SKM-1 (cell line): ENCODE results near the gene ELFN2.

Experiments
- DNase-seq: peaks from one replicate; lab custom pipeline; 2025; ENCODE audit not compliant: unreplicated experiment; lab: John Stamatoyannopoulos, UW

Gene ELFN2

DNA sequence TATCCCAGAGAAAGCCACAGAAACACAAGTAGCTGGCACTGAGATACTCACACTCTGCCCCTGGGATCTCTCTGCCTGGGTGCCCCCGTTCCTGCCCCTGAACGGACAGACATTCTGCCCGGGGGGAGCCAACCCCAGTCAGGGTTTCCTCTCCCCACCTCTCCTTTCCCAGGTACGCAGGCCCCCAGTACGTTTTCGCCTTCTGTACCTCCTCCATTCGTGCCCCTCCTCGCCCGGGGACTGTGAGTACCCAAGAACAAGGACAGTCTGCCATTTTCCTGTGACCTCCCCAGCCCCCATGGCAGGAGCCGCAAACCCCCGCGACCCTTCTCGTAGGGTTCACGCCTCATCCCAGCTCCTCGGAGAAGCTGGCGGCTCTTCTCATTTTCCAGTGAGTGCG, 29.1 kb upstream of the ELFN2 start:
- no peak for DNase-seq

- DNase-seq, result no peak
Observed at GRCh38 chr22:37455896-37456295, 28.6 kb upstream of the ELFN2 start.

GRCh38 chr22:37454857-37455686, 27.8 kb upstream of the ELFN2 start:
- no peak for DNase-seq

DNA sequence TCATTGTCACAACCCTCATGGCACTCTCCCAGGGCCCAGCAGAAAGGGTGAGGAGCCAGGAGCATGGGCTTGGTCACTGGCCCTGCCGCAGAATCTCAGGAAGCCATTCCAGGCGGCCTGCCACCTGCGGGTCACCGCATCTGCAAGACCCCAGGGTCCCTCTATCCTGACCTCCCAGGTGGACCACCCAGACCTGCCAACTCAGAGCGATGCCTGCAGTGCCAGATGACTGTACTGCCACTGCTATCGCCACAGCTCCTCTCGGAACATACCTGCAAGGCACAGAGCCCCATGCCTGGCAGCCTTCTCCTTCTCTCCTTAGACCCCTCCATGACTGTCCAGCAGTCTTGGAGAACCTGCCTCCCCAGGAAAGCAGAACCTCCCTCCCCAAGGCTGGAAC, 26.4 kb upstream of the ELFN2 start:
- DNase-seq, result no peak

GRCh38 chr22:37451218-37451617, 23.9 kb upstream of the ELFN2 start:
- DNase-seq, result no peak

DNA sequence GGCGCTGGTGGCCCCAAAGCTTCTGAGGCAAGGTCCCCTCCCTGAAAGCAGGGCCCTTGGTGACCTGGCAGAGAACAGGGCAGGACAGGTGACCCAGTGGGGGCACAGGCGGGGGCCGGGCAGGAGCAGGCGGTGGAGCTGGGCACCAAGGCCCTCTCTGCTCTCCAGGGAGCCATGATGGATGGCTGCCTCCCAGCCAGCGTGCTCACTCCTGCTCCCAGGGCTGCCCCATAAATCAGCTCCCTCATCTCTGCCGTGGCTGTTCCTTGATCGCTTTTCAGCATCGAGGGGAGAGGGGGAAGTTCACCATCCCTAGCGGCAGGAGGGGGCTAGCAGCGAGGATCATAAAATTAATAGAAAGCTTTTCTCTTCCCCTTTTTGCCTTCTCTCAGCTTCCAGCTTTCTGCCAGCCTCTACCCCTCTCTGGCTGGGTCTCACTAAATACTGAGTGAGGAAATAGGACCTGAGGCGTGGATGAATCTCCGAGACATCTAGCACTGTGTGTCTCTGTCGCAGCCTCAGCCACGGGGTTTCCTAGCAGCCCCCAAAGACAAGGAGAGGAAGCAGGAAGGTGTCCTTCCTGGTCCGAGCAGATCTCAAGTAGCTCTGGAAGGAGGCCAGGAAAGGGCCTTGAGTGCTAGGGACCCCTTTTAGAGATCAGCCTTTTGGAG, 22.2 kb upstream of the ELFN2 start:
- no peak for DNase-seq

DNA sequence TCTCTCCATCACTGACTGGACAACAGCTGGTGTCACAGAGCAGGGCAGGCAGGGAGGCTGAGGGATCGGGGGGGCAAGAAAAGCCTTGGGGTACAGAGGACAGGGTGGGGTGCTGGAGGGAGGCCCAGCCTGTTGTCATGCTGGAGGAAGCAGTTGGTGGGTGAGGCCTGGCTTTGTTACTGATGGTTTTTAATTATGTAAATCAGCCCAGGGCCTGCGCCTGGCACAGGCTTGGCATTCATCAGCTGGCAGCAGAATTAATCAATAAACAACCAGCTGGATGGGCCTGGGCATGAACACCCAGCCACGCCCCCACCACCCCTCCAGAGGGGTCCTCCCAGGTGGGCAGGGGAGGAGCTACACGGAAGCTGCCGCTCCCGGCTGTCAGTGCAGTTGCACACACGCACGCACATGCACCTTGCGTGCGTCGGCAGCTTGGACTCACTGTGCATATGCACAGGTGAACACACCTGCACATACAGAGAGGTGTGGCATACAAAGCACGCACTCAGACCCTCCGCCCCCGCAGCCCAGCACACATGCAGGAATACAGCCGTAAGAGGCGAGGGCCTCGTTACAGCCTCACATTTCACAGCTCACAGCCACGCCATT, 21.3 kb upstream of the ELFN2 start:
- DNase-seq, result no peak

GRCh38 chr22:37445501-37445900, 18.2 kb upstream of the ELFN2 start:
- DNase-seq, result no peak

DNA sequence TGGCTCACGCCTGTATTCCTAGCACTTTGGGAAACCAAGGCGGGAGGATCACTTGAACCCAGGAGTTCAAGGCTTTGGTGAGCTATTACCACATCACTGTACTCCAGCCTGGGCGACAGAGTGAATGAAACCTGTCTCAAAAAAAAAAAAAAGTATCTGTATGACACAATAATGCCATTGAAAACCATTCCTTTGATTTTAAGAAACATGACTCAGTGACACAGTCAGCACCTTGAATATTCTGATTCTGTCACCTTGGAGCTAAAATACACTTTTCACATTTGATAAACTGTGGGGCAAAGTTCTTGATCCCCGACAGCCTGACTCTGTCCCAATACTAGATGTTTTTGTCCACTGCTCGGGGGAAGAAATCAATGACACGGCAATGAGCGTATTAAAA, 16.7 kb upstream of the ELFN2 start:
- DNase-seq, result no peak

DNA sequence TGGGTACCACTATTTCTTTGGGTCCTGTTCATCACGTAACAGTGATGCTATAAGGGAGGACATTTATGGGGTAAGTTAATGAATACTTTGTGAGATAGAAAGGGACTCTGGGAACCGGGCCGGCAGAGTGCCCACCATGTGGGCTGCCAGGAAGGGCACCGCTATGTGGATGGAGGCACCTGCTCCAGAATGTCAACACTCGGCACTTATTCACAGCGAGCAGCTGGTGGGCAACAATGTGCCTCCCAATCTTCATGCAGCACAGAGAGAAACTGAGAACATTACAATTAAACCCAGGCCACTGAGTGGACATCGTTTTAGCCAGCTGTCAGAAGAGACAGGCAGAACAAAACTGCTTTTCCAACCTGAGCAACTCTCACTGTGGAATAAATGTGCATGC, 15.8 kb upstream of the ELFN2 start:
- no peak for DNase-seq

DNA sequence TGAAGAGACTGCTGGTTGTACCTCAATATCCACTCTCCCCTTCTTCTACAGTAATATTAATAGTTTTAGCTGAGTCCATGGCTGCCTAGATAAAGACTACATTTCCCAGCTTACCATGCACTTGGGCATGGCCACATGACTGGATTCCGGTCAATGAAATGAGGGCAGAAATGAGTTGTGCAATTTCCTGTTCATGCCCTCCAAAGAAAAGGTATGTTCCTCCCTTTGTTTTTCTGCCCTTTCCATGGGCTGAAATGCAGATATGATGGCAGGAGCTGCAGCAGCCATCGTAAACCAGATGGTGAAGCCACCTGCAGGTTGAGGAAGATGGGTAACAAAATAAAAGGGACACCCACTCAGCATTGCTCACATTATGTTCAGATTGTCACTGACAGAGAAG, 15.3 kb upstream of the ELFN2 start:
- DNase-seq, result no peak

DNA sequence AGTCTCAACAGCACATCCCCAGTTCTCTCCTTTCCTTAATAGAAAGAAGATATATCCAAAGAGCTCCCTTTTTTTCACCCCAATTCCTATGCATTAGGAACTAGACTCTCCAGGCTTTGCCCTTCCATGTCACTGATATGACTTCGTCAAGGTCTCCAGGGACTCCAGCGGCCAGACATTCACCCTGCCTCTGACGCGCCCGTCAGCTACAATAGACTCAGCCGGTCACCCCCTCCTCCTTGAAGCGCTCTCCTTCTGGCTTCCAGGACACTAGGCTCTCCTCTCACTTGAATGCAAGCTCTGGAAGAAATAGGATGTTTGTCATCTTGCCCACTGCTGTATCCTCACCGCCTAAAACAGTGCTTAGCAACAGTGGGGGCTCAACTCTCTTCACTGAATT, 14.9 kb upstream of the ELFN2 start:
- DNase-seq, result no peak

DNA sequence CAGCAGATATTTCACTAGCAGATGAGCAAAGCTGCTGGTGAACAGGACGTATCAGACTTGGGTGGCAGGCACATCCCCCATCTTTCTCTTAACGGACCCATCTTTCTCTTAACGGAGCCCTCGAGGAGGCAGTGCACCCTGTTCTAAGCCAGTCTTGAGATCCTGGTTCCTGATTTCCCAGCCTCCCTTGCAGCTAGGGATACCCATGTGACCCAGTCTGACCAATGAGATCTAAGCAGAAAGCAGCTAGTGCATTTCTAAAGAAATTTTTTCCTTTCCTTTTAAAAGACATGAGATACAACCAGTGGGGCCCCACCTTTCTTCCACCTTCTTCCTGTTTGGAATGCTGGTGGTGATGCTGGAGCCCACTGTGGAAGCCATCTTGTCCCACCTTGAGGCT, 13.6 kb upstream of the ELFN2 start:
- DNase-seq, result no peak

DNA sequence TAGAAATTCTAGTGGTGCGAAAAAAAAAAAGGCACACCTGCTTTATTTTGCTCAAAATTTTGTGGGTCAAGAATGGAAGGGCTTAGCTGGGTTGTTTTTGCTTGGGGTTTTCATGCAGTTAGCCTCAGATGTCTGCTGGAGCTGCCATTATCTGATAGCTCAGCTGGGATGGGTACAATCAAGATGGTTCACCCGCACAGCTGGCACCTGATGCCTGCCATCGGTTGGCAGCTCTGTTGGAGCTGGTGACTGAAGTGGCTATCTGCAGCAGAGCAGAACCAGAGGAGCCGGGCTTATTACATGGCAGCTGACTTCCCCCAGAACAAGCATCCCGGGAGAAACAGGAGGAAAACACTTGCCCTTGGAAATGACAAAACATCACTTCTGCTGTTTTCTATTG, 12.1 kb upstream of the ELFN2 start:
- DNase-seq, result no peak

DNA sequence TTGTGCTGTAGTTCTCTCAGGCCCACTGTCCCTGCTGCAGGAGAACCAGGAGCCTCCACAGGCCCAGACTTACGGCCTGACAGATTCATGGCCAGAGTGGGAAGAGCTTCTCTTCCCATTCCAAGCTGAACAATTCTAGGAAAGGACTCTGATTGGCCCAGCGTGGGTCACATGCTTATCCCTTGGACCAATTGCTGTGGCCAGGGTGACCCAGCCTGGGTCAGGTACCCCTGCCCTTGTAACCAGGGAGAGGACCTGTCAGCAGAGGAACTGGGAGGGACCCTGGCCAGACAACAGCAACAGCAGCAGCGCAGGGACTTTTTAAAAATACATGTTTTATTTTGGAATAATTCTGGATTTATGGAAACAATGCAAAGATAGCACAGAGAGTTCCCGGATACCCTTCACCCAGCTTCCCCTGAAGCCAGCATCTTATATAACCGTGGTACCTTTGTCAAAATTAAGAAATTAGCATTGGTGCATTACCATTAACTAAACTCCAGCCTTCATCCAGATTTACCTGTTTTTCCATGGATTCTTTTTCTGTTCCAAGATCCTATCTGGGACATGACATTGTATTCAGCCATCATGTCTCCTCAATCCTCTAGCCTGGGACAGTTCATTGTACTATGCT, 8.8 kb upstream of the ELFN2 start:
- no peak for DNase-seq

DNA sequence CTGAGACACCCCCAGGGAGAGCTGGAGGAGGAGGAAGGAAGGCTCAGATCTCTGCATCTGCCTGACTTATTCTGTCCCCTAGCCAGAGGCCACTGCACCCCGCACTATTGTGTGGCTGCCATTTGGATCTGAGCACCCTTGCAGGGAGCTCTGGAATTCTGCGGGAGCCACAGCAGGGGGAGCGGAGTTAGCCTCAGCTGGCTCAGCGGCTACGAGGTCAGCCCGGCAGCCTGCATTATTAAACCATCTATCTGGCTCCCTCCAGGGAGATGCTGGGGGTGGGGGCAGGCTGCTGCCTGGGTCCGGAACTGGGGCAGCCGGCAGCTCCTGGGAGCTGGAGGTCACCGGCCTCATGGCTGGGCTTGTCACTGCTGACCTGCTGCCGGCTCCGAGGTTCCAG, 6.5 kb upstream of the ELFN2 start:
- DNase-seq, result no peak

- no peak for DNase-seq
Observed at GRCh38 chr22:37432708-37433054, 5.4 kb upstream of the ELFN2 start.

- peak; percentile 32 for DNase-seq
Observed at GRCh38 chr22:37431801-37432707, 4.8 kb upstream of the ELFN2 start.

- no peak for DNase-seq
Observed at GRCh38 chr22:37431366-37431765, 4.1 kb upstream of the ELFN2 start.

GRCh38 chr22:37430941-37431340, 3.7 kb upstream of the ELFN2 start:
- DNase-seq, result no peak
